ENCODE results near the gene C1orf210.

Gene C1orf210

DNA sequence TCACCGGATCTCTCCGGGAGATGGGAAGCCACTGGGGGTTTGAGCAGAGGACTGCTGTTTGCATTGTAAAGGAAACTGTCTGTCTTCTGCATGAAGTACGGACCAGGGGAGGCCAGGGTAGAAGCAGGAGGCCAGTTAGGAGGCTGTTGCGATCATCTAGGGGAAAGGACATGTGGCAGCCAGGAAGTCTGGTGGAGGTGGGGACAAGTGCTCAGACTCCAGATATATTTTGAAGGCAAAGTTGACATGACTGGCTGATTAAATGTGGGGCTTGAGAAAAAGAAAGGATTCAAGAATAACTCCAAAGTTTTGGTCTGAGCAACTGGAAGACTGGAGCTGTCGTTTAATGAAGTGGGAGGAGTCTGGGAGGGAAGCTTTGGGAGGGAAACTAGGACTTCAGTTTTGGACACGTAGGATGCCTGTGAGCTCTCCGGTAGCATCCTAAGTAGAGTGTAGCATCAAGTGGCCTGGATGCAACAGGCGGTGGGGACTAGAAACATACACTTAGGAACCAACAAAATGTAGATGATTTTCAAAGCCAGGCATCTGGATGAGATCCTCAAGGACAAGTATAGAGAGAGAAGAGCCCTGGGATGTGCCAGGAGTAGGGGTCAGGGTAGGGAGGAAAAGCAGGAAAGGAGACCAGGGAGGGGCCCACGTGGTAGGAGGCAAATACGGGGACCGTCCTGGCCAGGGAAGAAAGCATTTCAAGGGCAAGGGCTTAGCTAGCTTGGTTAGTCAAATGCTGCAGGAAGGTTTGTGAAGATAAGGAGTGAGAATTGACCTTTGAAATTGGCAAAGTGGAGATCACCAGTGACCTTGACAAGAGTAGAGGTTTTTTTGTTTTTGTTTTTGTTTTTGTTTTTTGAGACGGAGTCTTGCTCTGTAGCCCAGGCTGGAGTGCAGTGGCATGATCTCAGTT, 3.7 kb upstream of the C1orf210 start:
- H3K4me1 ChIP-seq (ENCODE audit: control insufficient read depth in 1 of 2, insufficient read depth in 2 of 2, low read length in 2 of 2), result peaks cover 0 to 3% of the 10 kb centered on the region in 2 donors
- H3K36me3 ChIP-seq (ENCODE audit: control insufficient read depth in 1 of 2, insufficient read depth in 2 of 2, low read length in 2 of 2), result no peaks in the 10 kb centered on the region
- H3K9me3 ChIP-seq (ENCODE audit: control insufficient read depth in 1 of 2, low read length in 2 of 2), result no peaks in the 10 kb centered on the region
- H3K27ac ChIP-seq (ENCODE audit: low read length), result no peak overlapping the region
- no peaks in the 10 kb centered on the region for H3K27me3 ChIP-seq (ENCODE audit: low read depth, low read length)
- H3K4me3 ChIP-seq (ENCODE audit: low read depth in 1 of 2, low read length in 2 of 2), result no peak overlapping the region

DNA sequence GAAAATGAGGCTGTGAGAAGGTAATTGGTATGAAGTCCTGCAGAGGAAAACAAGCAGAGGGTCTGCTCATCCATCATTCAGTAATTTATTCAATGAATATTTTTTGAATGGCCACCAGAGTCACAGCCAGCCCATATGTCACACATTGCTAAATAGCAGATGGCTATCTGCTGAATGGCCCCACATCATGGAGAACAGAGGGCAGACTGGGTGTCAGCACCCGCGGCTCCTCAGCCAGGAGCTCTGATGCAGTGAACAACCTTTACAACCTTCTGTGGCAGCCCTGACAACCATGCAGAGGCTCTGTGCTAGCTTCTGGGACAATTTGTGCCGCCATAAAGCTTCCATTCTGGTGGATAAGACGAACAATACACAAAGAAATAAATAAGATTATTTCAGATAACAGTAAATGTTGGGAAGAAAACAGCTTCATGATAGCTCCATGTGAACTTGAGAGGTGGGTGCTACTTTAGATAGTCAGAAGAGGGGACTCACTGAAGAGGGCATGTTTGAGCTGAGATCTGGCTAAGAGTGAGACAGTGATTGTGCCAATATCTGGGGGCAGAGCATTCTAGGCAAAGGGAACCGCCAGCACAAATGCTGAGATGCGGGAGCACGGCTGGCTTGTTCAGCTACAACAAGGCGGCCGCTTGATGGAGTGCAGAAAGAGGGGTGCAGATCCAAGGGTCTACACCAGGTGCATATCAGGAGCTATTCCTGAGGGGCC, 2.8 kb upstream of the C1orf210 start:
- Histone ChIP-seq H3K27me3 (ENCODE audit: low read depth, low read length) (no peaks in the 10 kb centered on the region), H3K4me3 (ENCODE audit: low read depth in 1 of 2, low read length in 2 of 2) (no peak overlapping the region), H3K9me3 (ENCODE audit: control insufficient read depth in 1 of 2, low read length in 2 of 2) (no peaks in the 10 kb centered on the region), H3K27ac (ENCODE audit: low read length) (no peak overlapping the region), H3K4me1 (ENCODE audit: control insufficient read depth in 1 of 2, insufficient read depth in 2 of 2, low read length in 2 of 2) (peaks cover 0 to under 1% of the 10 kb centered on the region in 2 donors), H3K36me3 (ENCODE audit: control insufficient read depth in 1 of 2, insufficient read depth in 2 of 2, low read length in 2 of 2) (no peaks in the 10 kb centered on the region)

DNA sequence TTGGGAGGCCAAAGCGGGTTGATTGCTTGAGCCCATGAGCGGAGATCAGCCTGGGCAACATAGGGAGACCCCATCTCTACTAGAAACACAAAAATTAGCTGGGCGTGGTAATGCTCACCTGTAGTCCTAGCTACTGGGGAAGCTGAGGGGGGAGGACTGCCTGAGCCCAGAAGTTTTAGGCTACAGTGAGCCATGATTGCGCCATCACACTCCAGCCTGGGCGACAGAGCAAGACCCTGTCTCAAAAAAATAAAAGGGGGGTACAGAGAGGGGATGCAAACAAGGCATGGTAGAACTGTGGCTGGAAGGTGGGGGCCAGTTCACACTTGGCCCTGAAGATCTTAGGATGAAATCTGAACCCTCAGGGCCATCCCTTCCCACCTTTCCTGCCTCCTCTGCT, 1.2 kb upstream of the C1orf210 start:
- no peaks in the 10 kb centered on the region for H3K9me3 ChIP-seq (ENCODE audit: control insufficient read depth in 1 of 2, low read length in 2 of 2)
- H3K4me3 ChIP-seq (ENCODE audit: low read depth in 1 of 2, low read length in 2 of 2), result no peak overlapping the region
- no peaks in the 10 kb centered on the region for H3K4me1 ChIP-seq (ENCODE audit: control insufficient read depth in 1 of 2, insufficient read depth in 2 of 2, low read length in 2 of 2)

DNA sequence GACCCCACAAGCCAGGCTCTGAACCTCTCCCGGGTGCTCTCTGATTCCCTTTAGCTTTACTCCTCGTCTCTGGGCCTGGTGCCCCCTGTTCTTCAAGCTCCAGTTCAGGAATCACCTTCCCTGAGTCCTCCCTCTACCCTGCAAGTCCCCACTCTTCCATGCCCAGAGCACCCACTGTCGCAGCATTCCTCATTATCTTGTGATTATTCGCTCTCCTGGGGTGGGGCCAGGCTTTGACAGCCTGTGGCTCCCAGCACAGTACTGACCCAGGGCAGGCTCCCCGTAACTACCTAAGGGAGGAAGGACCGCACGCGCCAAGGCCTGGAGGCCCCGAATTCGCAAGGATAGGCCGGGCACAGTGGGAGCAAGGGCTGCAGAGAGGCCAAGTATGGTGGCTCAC, 734 bp upstream of the C1orf210 start:
- H3K36me3 ChIP-seq (ENCODE audit: control insufficient read depth in 1 of 2, insufficient read depth in 2 of 2, low read length in 2 of 2), result no peaks in the 10 kb centered on the region
- no peaks in the 10 kb centered on the region for H3K4me1 ChIP-seq (ENCODE audit: control insufficient read depth in 1 of 2, insufficient read depth in 2 of 2, low read length in 2 of 2)
- H3K27ac ChIP-seq (ENCODE audit: low read length), result peak overlapping the region; percentile 40
- no peak overlapping the region for H3K4me3 ChIP-seq (ENCODE audit: low read depth in 1 of 2, low read length in 2 of 2)
- H3K27me3 ChIP-seq (ENCODE audit: low read depth, low read length), result no peaks in the 10 kb centered on the region
- H3K9me3 ChIP-seq (ENCODE audit: control insufficient read depth in 1 of 2, low read length in 2 of 2), result no peaks in the 10 kb centered on the region

More for the DNA sequence above, 1.2 kb upstream of the C1orf210 start:
- Histone ChIP-seq H3K27ac (ENCODE audit: low read length) (no peak overlapping the region), H3K36me3 (ENCODE audit: control insufficient read depth in 1 of 2, insufficient read depth in 2 of 2, low read length in 2 of 2) (no peaks in the 10 kb centered on the region), H3K27me3 (ENCODE audit: low read depth, low read length) (no peaks in the 10 kb centered on the region)

DNA sequence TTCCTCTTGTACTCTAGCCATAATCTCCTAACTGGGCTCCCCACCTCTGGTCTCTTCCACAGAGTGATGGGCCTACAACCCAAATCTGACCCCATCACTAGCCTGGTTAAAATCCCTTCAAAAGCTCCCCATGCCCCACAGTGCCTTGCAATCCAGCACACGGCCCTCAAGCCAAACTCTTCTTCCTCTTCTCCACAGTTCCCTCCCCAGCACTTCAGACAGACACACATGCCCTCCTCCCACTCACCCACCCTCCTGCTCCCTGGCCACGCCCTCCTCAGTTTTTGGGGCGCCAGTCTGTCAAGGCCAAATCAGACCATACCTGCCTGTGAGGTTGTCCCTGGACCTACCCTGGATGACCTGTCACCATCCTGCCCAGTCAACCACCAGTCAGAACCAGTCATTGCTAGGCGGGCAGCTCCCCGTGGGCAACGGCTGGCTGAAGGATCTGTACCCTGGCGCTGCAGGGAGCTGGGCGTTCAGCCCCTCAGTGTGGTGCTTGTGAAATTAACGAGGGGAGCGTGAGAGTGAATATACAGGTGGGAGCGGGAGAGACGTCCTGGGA, 753 bp downstream of the C1orf210 start:
- H3K27ac ChIP-seq (ENCODE audit: low read length), result peak overlapping the region; percentile 40
- H3K36me3 ChIP-seq (ENCODE audit: control insufficient read depth in 1 of 2, insufficient read depth in 2 of 2, low read length in 2 of 2), result no peaks in the 10 kb centered on the region
- peak overlapping the region in 1 of 2 donors; percentile 49 for H3K4me3 ChIP-seq (ENCODE audit: low read depth in 1 of 2, low read length in 2 of 2)

DNA sequence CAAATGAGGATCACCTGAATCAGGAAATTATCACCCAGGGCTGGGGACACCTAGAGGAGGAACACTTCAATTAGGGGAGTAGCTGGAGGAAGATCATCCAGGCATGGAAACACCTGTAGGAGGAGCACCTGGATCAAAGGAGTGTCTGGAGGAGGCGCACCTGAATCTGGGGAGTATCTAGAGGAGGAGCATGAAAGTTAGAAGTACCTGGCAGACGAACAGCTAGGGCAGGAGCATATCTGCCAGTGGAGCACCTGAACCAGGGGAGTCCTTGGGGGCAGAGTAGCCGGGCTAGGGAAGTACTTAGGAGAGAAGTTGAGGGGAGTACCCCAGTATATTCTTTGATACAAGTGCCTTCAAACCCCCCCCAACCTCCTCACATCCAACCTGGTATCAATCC, 1.3 kb downstream of the C1orf210 start:
- H3K4me1 ChIP-seq (ENCODE audit: control insufficient read depth in 1 of 2, insufficient read depth in 2 of 2, low read length in 2 of 2), result no peaks in the 10 kb centered on the region
- no peaks in the 10 kb centered on the region for H3K9me3 ChIP-seq (ENCODE audit: control insufficient read depth in 1 of 2, low read length in 2 of 2)
- H3K36me3 ChIP-seq (ENCODE audit: control insufficient read depth in 1 of 2, insufficient read depth in 2 of 2, low read length in 2 of 2), result no peaks in the 10 kb centered on the region
- no peak overlapping the region for H3K27ac ChIP-seq (ENCODE audit: low read length)
- H3K4me3 ChIP-seq (ENCODE audit: low read depth in 1 of 2, low read length in 2 of 2), result peak overlapping the region in 1 of 2 donors; percentile 49
- no peaks in the 10 kb centered on the region for H3K27me3 ChIP-seq (ENCODE audit: low read depth, low read length)

More for the DNA sequence above, 753 bp downstream of the C1orf210 start:
- H3K9me3 ChIP-seq (ENCODE audit: control insufficient read depth in 1 of 2, low read length in 2 of 2), result no peaks in the 10 kb centered on the region
- no peaks in the 10 kb centered on the region for H3K27me3 ChIP-seq (ENCODE audit: low read depth, low read length)
- H3K4me1 ChIP-seq (ENCODE audit: control insufficient read depth in 1 of 2, insufficient read depth in 2 of 2, low read length in 2 of 2), result no peaks in the 10 kb centered on the region

DNA sequence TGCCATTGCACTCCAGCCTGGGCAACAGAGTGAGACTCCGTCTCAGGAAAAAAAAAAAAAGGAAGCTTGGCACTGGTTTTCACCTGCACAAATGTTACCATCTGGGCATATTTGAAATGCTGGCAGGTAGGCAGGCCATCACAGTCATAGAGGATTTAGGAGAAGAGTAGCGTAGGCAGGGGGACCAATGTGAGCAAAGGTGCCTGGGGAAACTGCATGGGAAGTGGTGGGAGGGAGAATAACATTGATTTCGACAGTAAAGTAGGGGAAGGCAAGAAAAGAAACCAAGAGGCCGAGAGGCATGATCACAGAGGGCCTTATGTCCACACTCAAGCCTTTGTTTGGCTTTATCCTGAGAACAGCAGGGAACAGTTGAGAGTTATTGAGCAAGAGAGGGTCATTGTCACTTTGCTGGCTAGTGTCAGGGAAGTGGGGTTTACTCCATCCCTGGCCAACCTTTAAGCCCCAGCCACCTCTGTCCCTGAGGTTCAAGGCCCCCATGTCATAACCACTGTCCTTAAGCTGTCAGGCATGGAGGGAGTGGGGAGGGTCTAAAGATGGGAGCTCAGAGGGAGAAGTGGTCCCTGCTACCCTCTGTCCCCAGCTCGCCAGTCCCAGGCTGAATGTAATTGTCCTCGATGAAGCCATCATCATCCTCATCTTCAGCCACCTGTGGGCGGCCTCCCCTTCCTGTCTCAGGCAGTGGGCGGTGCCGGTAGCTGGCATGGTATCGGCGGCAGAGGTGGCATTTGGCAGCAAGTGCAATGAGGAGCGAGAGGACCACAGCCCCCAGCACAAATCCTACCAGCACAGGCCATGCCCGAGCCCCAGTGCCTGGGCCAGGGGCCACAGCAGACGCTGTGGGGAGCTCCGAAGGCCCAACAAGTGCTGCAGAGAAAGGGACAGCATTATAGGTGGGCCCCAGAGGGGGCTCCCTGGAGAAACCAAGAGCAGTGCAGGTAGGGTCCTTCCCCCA, 2.9 kb downstream of the C1orf210 start:
- no peak overlapping the region for H3K27ac ChIP-seq (ENCODE audit: low read length)
- no peaks in the 10 kb centered on the region for H3K36me3 ChIP-seq (ENCODE audit: control insufficient read depth in 1 of 2, insufficient read depth in 2 of 2, low read length in 2 of 2)
- no peaks in the 10 kb centered on the region for H3K9me3 ChIP-seq (ENCODE audit: control insufficient read depth in 1 of 2, low read length in 2 of 2)
- H3K27me3 ChIP-seq (ENCODE audit: low read depth, low read length), result no peaks in the 10 kb centered on the region
- no peak overlapping the region for H3K4me3 ChIP-seq (ENCODE audit: low read depth in 1 of 2, low read length in 2 of 2)
- H3K4me1 ChIP-seq (ENCODE audit: control insufficient read depth in 1 of 2, insufficient read depth in 2 of 2, low read length in 2 of 2), result no peaks in the 10 kb centered on the region

DNA sequence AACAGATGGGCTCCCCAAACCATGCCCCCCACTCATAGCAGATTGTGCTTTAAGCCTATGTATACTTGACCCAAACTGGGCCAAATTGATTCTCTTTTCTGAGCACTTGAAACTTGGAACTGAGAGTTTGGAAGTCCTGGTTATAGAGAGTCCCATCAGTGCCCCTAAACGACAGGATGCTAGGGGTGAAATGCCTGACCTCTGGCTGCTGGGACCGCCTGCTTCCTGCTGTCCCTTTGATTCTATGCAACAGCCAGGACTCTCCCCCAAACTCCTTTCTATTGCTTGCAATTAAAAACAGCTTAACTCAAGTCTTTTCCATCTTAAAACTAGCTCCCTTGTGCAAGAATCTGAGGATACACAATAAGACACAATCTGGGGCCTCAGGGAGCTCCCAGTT, 4.7 kb downstream of the C1orf210 start:
- Histone ChIP-seq H3K27me3 (ENCODE audit: low read depth, low read length) (no peaks in the 10 kb centered on the region), H3K4me3 (ENCODE audit: low read depth in 1 of 2, low read length in 2 of 2) (no peak overlapping the region), H3K36me3 (ENCODE audit: control insufficient read depth in 1 of 2, insufficient read depth in 2 of 2, low read length in 2 of 2) (no peaks in the 10 kb centered on the region), H3K27ac (ENCODE audit: low read length) (no peak overlapping the region), H3K9me3 (ENCODE audit: control insufficient read depth in 1 of 2, low read length in 2 of 2) (no peaks in the 10 kb centered on the region), H3K4me1 (ENCODE audit: control insufficient read depth in 1 of 2, insufficient read depth in 2 of 2, low read length in 2 of 2) (no peaks in the 10 kb centered on the region)

DNA sequence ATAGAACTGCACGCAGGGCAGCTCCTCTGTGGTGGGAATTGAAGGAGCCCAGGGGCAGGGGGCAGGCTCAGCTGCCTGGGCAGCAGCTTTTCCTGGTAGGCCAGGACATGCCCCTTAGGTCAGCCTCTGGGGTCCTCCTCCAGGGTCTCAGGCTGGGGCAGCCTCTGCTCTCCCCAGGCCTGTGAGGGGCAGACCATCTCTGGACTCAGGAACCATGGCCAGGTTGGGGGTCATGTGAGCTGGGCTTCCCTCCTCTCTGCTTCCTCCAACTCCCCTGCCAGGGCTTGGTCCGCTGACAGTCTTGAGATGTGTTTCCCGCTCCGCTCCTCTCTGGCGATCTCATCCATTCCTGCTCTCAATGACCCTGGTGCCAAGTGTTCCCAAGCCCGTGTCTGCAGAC, 5.7 kb downstream of the C1orf210 start:
- no peak overlapping the region for H3K4me3 ChIP-seq (ENCODE audit: low read depth in 1 of 2, low read length in 2 of 2)
- H3K27me3 ChIP-seq (ENCODE audit: low read depth, low read length), result no peaks in the 10 kb centered on the region
- H3K36me3 ChIP-seq (ENCODE audit: control insufficient read depth in 1 of 2, insufficient read depth in 2 of 2, low read length in 2 of 2), result no peaks in the 10 kb centered on the region
- no peaks in the 10 kb centered on the region for H3K4me1 ChIP-seq (ENCODE audit: control insufficient read depth in 1 of 2, insufficient read depth in 2 of 2, low read length in 2 of 2)
- no peaks in the 10 kb centered on the region for H3K9me3 ChIP-seq (ENCODE audit: control insufficient read depth in 1 of 2, low read length in 2 of 2)
- H3K27ac ChIP-seq (ENCODE audit: low read length), result no peak overlapping the region

DNA sequence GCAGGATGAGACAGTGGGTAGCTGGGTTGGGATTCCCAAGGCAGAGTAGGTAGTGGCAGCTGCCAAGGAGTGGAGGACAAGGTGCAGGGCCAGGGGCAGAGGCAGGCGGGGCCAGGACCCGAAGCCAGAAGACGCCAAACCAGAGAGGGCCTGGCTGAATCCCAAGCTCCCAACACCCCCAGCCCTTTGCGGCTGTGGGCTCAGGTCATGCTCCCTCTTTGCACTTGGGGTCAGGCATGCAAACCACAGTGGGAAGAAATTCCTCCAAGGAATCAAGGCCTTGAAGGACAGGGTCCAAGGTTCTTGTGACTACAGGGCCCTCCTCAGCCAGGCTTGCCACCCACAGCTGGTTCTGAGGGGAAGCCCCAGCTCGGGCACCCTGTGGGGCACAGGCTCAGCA, 6.2 kb downstream of the C1orf210 start:
- Histone ChIP-seq H3K4me3 (ENCODE audit: low read depth in 1 of 2, low read length in 2 of 2) (no peak overlapping the region), H3K4me1 (ENCODE audit: control insufficient read depth in 1 of 2, insufficient read depth in 2 of 2, low read length in 2 of 2) (no peaks in the 10 kb centered on the region), H3K36me3 (ENCODE audit: control insufficient read depth in 1 of 2, insufficient read depth in 2 of 2, low read length in 2 of 2) (no peaks in the 10 kb centered on the region), H3K9me3 (ENCODE audit: control insufficient read depth in 1 of 2, low read length in 2 of 2) (no peaks in the 10 kb centered on the region), H3K27me3 (ENCODE audit: low read depth, low read length) (no peaks in the 10 kb centered on the region), H3K27ac (ENCODE audit: low read length) (no peak overlapping the region)

Measured in muscle layer of duodenum (tissue), 2 donors.